Activated T-cell treated with anti-CD3 and anti-CD28 coated beads for 1 hour (primary cell): ENCODE results near the gene POTEE.
"Not testable (repeated sequence)": the region's sequence is repeated elsewhere in the genome, so short reads cannot be mapped to it uniquely, and the experiment has no call there.

Experiments used
- DNase-seq: peaks from one replicate; pipeline ENCODE4 v3.0.0-alpha.2; 2020; ENCODE audit warnings: low read depth

The POTEE gene

GRCh38 chr2:131209030-131209772, at the start of gene POTEE:
Gene POTEE (plus strand): TSS chr2:131209536. CDS start chr2:131218403, 8,867 bp downstream.
- not testable (repeated sequence) for DNase-seq

GRCh38 chr2:131165562-131165961, 43.8 kb upstream of the POTEE start:
- DNase-seq, result not testable (repeated sequence)

DNA sequence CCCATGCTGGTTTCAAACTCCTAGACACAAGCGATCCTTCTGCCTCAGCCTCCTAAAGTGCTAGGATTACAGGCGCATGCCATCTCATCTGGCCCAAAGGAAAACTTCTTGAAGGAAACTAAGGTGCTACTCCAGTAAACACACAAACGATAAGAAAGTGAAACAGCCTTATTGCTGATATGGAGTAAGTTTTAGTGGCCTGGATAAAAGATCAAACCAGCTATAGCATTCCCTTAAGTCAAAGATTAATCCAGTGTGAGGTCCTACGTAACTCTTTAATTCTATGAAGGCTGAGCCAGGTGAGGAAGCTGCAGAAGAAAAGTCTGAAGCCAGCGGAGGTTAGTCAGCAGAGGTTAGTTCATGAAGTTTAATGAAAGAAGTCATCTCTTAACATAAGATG, 40.8 kb upstream of the POTEE start:
- no peak for DNase-seq

DNA sequence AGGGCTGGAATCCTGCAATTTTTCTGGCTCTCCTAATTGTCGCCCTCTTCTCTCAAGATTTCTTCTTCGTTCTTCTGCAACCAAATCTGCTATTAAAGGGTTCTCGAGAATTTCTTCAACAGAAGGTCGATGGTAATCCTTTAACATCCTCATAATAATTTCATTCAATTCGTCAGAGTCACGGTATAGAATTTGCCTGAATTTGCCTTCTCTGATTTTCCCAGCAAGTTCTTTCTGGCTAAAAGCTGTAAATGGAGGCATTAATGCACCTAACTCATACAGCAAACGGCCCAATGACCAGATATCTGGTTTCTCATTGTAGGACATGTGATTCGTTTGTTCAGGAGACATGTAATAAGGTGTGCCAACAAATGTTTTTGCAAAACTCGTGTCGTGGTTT, 31.3 kb upstream of the POTEE start:
- DNase-seq, result not testable (repeated sequence)

DNA sequence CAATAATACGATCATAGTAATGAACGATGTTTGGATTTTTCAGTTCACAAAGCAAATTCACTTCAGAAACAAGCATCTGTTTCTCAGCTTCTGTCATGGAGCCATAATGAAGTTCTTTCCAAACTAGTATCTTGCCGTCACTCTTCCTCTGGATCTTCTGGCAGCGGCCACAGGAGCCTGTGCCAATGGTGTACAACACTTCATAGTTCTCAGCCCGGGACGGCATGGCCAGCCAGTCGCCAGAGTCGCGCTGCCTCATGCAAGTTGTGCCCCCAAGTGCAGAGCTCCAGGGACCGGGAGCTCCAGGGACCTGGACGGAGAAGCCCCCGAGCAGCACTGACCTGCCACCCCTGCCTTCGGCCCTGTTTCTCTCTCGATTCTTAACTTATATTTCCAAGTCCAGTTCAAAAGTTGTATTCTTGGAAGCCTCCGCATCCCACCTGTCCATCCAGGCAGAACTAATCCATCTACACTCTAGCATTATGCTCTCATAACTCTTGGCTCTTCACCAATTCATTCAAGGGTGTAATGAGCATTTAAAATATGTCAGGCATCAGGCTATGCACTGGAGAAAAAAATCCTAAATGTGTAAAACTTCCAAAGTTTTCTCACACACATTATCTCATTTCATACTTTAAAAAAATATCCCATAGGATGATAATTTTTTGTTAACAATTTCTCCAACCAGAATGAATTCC, 30.5 kb upstream of the POTEE start:
- not testable (repeated sequence) for DNase-seq

GRCh38 chr2:131181451-131181850, 27.9 kb upstream of the POTEE start:
- DNase-seq, result not testable (repeated sequence)

- DNase-seq, result not testable (repeated sequence)
Observed at GRCh38 chr2:131193421-131193820, 15.9 kb upstream of the POTEE start.

DNA sequence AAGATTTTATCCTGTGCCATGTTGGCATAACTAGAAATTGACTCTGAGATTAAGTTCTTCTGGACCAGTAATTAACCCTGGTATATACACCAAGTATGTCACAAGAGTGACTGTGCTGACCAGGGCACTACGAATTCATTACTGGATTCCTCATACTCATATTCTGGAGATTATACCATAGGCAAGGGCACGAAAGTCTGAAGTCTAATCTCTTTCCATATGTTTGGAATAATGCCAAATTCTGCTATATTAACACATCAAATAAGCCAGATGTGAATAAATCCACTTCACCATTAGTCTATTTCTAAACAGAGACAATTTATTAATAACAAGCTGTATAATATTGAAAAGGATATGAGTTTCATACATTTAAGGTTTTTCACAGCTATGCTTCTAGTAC, 13.2 kb upstream of the POTEE start:
- not testable (repeated sequence) for DNase-seq

DNA sequence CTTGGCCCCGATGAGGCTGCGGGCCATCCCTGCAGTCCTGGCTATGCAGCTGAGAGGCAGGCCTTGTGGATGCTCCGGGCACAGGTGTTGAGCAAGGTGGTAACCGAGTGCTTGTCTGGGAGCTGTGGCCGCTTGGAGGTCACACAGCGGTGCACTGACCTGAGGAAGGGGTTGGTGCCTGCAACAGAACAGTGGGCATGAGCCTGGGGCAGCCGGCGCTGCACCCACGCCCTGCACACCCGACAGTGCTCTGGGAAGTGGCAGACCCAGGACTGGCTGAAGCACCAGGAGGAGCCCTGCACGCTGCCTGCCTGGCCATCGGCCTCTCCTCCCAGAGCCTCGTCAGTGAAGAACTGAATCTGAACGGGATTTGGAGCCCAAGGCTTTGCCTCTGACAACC, 8.2 kb upstream of the POTEE start:
- no peak for DNase-seq

- not testable (repeated sequence) for DNase-seq
Observed at GRCh38 chr2:131207839-131208238, 1.5 kb upstream of the POTEE start.

- DNase-seq, result not testable (repeated sequence)
Observed at GRCh38 chr2:131209773-131210104, 403 bp downstream of the POTEE start.

DNA sequence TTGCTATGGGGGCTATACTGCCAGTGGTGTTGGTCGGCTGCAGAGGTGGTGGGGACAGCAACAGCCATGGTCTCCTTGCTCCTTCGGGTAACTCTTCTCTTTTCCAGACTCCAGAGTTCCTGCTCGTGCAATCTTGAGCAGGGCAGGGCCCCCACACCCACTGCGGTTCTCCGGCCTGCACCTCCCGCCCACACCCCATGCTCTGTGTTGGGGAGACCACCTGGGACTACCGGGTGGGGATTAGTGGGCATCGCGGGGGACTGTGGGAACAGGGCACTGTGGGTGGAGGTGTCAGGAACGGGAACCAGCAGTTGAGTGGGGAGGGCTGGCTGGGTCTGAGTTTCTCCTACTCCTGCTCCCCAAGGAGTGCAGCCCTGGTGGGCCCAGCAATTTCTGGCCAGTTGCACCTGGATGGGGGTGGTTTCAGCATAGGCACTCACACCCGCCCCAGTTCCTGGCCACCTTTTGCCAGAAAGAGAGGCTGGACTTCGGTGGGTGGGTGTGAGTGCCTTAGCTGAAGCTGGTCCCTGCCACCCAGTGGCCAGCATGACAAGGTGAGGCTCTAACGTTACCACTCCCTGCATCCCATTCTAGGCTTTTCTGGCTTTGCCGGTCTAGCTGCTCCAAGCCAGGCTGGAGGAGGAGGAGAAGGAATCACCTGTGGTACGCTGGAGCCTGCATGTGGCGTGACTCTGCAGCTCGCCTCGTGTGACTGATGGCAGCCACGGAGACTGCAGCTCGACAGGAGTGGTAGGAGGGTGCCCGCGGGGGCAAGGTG, 1.3 kb downstream of the POTEE start:
- not testable (repeated sequence) for DNase-seq

DNA sequence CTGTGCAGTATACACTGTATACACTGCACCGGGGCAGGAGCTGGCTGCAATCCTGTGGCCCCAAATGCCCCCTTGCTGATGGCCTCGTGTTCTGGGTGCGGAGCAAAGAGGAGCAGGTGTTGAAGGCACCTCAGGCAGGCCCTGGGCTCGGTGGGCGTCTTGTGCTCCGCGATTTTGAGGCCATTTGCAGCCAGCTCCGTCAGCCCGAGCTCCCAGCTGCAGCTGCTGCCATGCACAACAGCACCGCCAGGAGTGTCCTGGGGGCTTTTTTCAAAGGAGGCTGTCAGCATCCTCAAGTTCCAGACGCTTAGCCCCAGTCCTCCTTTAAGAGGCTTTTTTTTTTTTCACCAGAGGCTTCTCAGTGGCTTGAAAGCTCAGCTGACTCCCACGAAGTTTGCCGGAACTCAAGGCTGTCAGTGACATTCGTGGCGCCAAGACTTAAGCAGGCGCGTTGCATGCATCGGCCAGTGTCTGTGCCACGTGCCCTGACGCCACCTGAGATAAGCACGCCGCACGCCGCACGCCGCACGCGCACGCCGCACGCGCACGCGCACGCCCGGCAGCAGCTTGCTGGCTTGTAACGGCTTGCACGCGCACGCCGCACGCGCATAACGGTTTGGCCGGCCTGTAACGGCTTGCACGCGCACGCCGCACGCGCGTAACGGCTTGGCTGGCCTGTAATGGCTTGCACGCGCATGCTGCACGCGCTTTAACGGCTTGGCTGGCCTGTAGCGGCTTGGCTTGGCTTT, 8.1 kb downstream of the POTEE start:
- not testable (repeated sequence) for DNase-seq

- not testable (repeated sequence) for DNase-seq
Observed at GRCh38 chr2:131235543-131236449, 26.5 kb downstream of the POTEE start.
